ENCODE results near the gene KRAS.

- TF ChIP-seq CTCF (conservative IDR thresholded peaks at IDR 0.05; ENCODE audit: low read length) (no peak), EZH2phosphoT487 (IDR thresholded peaks at IDR 0.05; ENCODE audit: borderline replicate concordance, low read depth, low read length) (no peak)
Observed at GRCh38 chr12:25186038-25186787, 64.5 kb downstream of the KRAS start.

Measured in OCI-LY7 (cell line).